Tibial nerve (tissue), 4 donors: Measurements from ENCODE around the gene TRAPPC2L.

ENCODE experiments used
- CTCF ChIP-seq, 5 experiments: fragments of 200-600 bp in 3 of 5; fragments of 450-650 bp in 2 of 5; sonication (generic) in 3 of 5; IDR thresholded peaks; one replicate each; pipeline ENCODE4 v1.5.1; 2016 to 2019; ENCODE audit warnings: antibody characterized with exemption in 5 of 5, mild to moderate bottlenecking in 3 of 5, moderate library complexity in 2 of 5
- EP300 ChIP-seq, 2 donors: sonication (generic); formaldehyde crosslinking; IDR thresholded peaks; one replicate each; pipeline ENCODE4 v1.6.1; 2017; ENCODE audit warnings: antibody characterized with exemption in 2 of 2, mild to moderate bottlenecking in 1 of 2
- POLR2A ChIP-seq, 2 donors: fragments of 450-650 bp; IDR thresholded peaks; one replicate each; pipeline ENCODE4 v1.6.1; 2017; ENCODE audit warnings: antibody characterized with exemption in 2 of 2, mild to moderate bottlenecking in 2 of 2, moderate library complexity in 2 of 2

GRCh38 chr16:88881007-88881615 is 24.2 kb downstream of the TRAPPC2L start:
- no peak for TF ChIP-seq CTCF (IDR thresholded peaks at IDR 0.05)
- TF ChIP-seq POLR2A (IDR thresholded peaks at IDR 0.05), result no peak
- TF ChIP-seq EP300 (IDR thresholded peaks at IDR 0.05), result no peak
